OCI-LY1 (cell line): ENCODE data around the gene PDIA2.

Experiments
- CTCF ChIP-seq: fragments of 200-600 bp; sonication (generic), shearing (Covaris generic); IDR thresholded peaks from 2 replicates; pipeline ENCODE4 v1.5.1; 2017; ENCODE audit warnings: mild to moderate bottlenecking, antibody characterized with exemption, low read length, moderate library complexity, mixed read lengths
- EZH2 ChIP-seq: fragments of 200-600 bp; sonication (generic), shearing (Covaris generic); IDR thresholded peaks from 2 replicates; pipeline ENCODE4 v1.8.0; 2017; ENCODE audit warnings: borderline replicate concordance, mixed run types, mild to moderate bottlenecking, antibody characterized with exemption, low read length, moderate library complexity, mixed read lengths

- TF ChIP-seq CTCF (no peak), EZH2 (no peak)
Measured at GRCh38 chr16:282491-282890, 473 bp upstream of the PDIA2 start.
